NOMO-1 treated with DMSO at 0.1 percent for 48 hours (cell line): ENCODE data around the gene SLC34A2.
"Not testable (repeated sequence)": the region's sequence is repeated elsewhere in the genome, so short reads cannot be mapped to it uniquely, and the experiment has no call there.

Source experiments
- DNase-seq: peaks from one replicate; lab custom pipeline; 2025; ENCODE audit not compliant: unreplicated experiment; lab: John Stamatoyannopoulos, UW

The SLC34A2 gene

GRCh38 chr4:25658777-25659176 is 3.1 kb downstream of the SLC34A2 start:
- no peak for DNase-seq

GRCh38 chr4:25661441-25661840 is 5.8 kb downstream of the SLC34A2 start:
- not testable (repeated sequence) for DNase-seq

GRCh38 chr4:25662306-25662705 is 6.7 kb downstream of the SLC34A2 start:
- no peak for DNase-seq

- DNase-seq = no peak
Observed at GRCh38 chr4:25663781-25664180, 8.1 kb downstream of the SLC34A2 start.

GRCh38 chr4:25666031-25666630 is 10.5 kb downstream of the SLC34A2 start:
- no peak for DNase-seq

- no peak for DNase-seq
Observed at GRCh38 chr4:25667931-25668557, 12.4 kb downstream of the SLC34A2 start.

GRCh38 chr4:25670991-25671390 is 15.3 kb downstream of the SLC34A2 start:
- no peak for DNase-seq

GRCh38 chr4:25672756-25673155 is 17.1 kb downstream of the SLC34A2 start:
- DNase-seq = no peak

GRCh38 chr4:25674386-25674785 is 18.7 kb downstream of the SLC34A2 start:
- DNase-seq = no peak

GRCh38 chr4:25676221-25676620 is 20.6 kb downstream of the SLC34A2 start:
- DNase-seq = no peak

GRCh38 chr4:25677157-25677556 is 21.5 kb downstream of the SLC34A2 start:
- no peak for DNase-seq

GRCh38 chr4:25677943-25678342 is 22.3 kb downstream of the SLC34A2 start:
- no peak for DNase-seq

- no peak for DNase-seq
Observed at GRCh38 chr4:25687773-25688172, 32.1 kb downstream of the SLC34A2 start.

- no peak for DNase-seq
Observed at GRCh38 chr4:25694466-25694865, 38.8 kb downstream of the SLC34A2 start.

GRCh38 chr4:25696409-25696808 is 40.8 kb downstream of the SLC34A2 start:
- no peak for DNase-seq

- DNase-seq = no peak
Observed at GRCh38 chr4:25697516-25697915, 41.9 kb downstream of the SLC34A2 start.

- no peak for DNase-seq
Observed at GRCh38 chr4:25700661-25701060, 45.0 kb downstream of the SLC34A2 start.

GRCh38 chr4:25702848-25703247 is 47.2 kb downstream of the SLC34A2 start:
- DNase-seq = no peak

- DNase-seq = no peak
Observed at GRCh38 chr4:25703731-25704388, 48.2 kb downstream of the SLC34A2 start.

- DNase-seq = no peak
Observed at GRCh38 chr4:25704516-25704915, 48.9 kb downstream of the SLC34A2 start.

- no peak for DNase-seq
Observed at GRCh38 chr4:25710637-25711036, 55.0 kb downstream of the SLC34A2 start.

- no peak for DNase-seq
Observed at GRCh38 chr4:25712611-25713010, 57.0 kb downstream of the SLC34A2 start.
